Measurements from ENCODE around the gene SVOP.

SVOP gene

DNA sequence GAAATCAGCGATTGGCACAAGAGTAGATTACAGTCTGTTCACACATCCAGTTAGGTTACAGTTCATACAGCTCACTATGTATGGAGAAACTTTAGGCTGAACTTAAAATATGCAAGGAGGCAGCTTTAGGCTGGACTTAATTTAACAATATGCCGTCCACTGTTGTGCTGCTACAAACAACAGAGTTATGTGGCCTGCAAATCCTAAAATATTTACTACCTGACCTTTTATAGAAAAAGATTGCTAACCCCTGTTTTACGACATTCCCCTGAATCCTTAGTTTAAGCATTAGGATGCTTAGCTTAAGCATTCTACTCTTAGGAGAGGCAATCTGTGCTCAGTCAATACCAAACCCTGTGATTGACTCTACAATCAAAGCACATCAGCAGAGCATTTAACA lies 90.1 kb downstream of the SVOP start:
- Histone ChIP-seq H3K27me3 (ENCODE audit: control insufficient read depth, low read length) (no peaks in the 10 kb centered on the region), H3F3A (ENCODE audit: control insufficient read depth, insufficient read depth) (no peaks in the 10 kb centered on the region), H3K9me2 (replicated peaks; ENCODE audit: control insufficient read depth, low read length) (no peaks in the 10 kb centered on the region), H3K79me2 (ENCODE audit: control insufficient read depth, low read length) (no peaks in the 10 kb centered on the region), H3K36me3 (ENCODE audit: control insufficient read depth, low read length) (no peaks in the 10 kb centered on the region), H3K4me2 (ENCODE audit: low read length) (peak overlapping the region; percentile 37), H3K4me3 (ENCODE audit: low read length) (no peak overlapping the region), H3K4me1 (ENCODE audit: control insufficient read depth, low read length) (peaks cover 34% of the 10 kb centered on the region), H3K27ac (ENCODE audit: low read depth, low read length) (no peak overlapping the region), H3K9me3 (ENCODE audit: control insufficient read depth, insufficient read depth, low read length) (no peaks in the 10 kb centered on the region), H4K20me1 (ENCODE audit: control insufficient read depth, insufficient read depth, low read depth, low read length) (no peaks in the 10 kb centered on the region)
- TF ChIP-seq EZH2phosphoT487 (IDR thresholded peaks at IDR 0.05; ENCODE audit: borderline replicate concordance, low read length) = no peak
- TF ChIP-seq, protein P1, sequence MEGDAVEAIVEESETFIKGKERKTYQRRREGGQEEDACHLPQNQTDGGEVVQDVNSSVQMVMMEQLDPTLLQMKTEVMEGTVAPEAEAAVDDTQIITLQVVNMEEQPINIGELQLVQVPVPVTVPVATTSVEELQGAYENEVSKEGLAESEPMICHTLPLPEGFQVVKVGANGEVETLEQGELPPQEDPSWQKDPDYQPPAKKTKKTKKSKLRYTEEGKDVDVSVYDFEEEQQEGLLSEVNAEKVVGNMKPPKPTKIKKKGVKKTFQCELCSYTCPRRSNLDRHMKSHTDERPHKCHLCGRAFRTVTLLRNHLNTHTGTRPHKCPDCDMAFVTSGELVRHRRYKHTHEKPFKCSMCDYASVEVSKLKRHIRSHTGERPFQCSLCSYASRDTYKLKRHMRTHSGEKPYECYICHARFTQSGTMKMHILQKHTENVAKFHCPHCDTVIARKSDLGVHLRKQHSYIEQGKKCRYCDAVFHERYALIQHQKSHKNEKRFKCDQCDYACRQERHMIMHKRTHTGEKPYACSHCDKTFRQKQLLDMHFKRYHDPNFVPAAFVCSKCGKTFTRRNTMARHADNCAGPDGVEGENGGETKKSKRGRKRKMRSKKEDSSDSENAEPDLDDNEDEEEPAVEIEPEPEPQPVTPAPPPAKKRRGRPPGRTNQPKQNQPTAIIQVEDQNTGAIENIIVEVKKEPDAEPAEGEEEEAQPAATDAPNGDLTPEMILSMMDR (IDR thresholded peaks at IDR 0.05; ENCODE audit: low read depth, low read length, poor library complexity, severe bottlenecking) = no peak

DNA sequence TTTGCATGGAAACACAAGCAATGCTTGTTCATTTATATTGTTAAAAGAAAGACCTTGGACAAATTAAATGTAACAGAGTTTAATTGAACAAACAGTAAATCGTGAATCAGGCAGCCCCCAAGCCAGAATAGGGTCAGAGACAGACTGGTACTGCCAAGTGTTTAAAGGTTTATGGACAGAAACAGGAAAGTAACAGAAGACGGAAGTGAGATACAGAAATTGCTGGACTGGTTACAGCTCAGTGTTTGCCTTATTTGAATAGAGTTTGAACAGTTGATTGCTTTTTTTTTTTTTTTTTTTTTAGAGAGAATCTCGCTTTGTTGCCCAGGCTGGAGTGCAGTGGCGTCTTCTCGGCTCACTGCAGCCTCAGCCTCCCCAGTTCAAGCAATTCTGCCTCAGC lies 90.7 kb downstream of the SVOP start:
- H3K4me3 ChIP-seq (ENCODE audit: low read length) = peak overlapping the region; percentile 2; the same call in 1 of the 2 replicates
- no peaks in the 10 kb centered on the region for H3K79me2 ChIP-seq (ENCODE audit: control insufficient read depth, low read length)
- H3K4me1 ChIP-seq (ENCODE audit: control insufficient read depth, low read length) = peaks cover 28% of the 10 kb centered on the region
- H3F3A ChIP-seq (ENCODE audit: control insufficient read depth, insufficient read depth) = no peaks in the 10 kb centered on the region
- TF ChIP-seq, protein P1 (IDR thresholded peaks at IDR 0.05; ENCODE audit: low read depth, low read length, poor library complexity, severe bottlenecking) = no peak
- TF ChIP-seq EZH2phosphoT487 (IDR thresholded peaks at IDR 0.05; ENCODE audit: borderline replicate concordance, low read length) = no peak
- H3K27me3 ChIP-seq (ENCODE audit: control insufficient read depth, low read length) = no peaks in the 10 kb centered on the region
- no peak overlapping the region for H3K27ac ChIP-seq (ENCODE audit: low read depth, low read length)
- no peaks in the 10 kb centered on the region for H3K36me3 ChIP-seq (ENCODE audit: control insufficient read depth, low read length)
- H3K4me2 ChIP-seq (ENCODE audit: low read length) = peak overlapping the region; percentile 37
- H4K20me1 ChIP-seq (ENCODE audit: control insufficient read depth, insufficient read depth, low read depth, low read length) = no peaks in the 10 kb centered on the region
- H3K9me2 ChIP-seq (replicated peaks; ENCODE audit: control insufficient read depth, low read length) = no peaks in the 10 kb centered on the region
- H3K9me3 ChIP-seq (ENCODE audit: control insufficient read depth, insufficient read depth, low read length) = no peaks in the 10 kb centered on the region

GRCh38 chr12:108928695-108929094 lies 92.2 kb downstream of the SVOP start:
- H3K36me3 ChIP-seq (ENCODE audit: control insufficient read depth, low read length) = no peaks in the 10 kb centered on the region
- no peak overlapping the region for H3K4me3 ChIP-seq (ENCODE audit: low read length)
- H3K9me2 ChIP-seq (replicated peaks; ENCODE audit: control insufficient read depth, low read length) = no peaks in the 10 kb centered on the region
- H4K20me1 ChIP-seq (ENCODE audit: control insufficient read depth, insufficient read depth, low read depth, low read length) = no peaks in the 10 kb centered on the region
- H3K9me3 ChIP-seq (ENCODE audit: control insufficient read depth, insufficient read depth, low read length) = no peaks in the 10 kb centered on the region
- TF ChIP-seq, protein P1 (IDR thresholded peaks at IDR 0.05; ENCODE audit: low read depth, low read length, poor library complexity, severe bottlenecking) = no peak
- TF ChIP-seq EZH2phosphoT487 (IDR thresholded peaks at IDR 0.05; ENCODE audit: borderline replicate concordance, low read length) = no peak
- no peak overlapping the region for H3K27ac ChIP-seq (ENCODE audit: low read depth, low read length)
- H3F3A ChIP-seq (ENCODE audit: control insufficient read depth, insufficient read depth) = no peaks in the 10 kb centered on the region
- peaks cover 20% of the 10 kb centered on the region for H3K4me1 ChIP-seq (ENCODE audit: control insufficient read depth, low read length)
- H3K79me2 ChIP-seq (ENCODE audit: control insufficient read depth, low read length) = no peaks in the 10 kb centered on the region
- no peaks in the 10 kb centered on the region for H3K27me3 ChIP-seq (ENCODE audit: control insufficient read depth, low read length)
- no peak overlapping the region for H3K4me2 ChIP-seq (ENCODE audit: low read length)

- no peak for TF ChIP-seq EZH2phosphoT487 (IDR thresholded peaks at IDR 0.05; ENCODE audit: borderline replicate concordance, low read length)
- H3K9me2 ChIP-seq (replicated peaks; ENCODE audit: control insufficient read depth, low read length) = no peaks in the 10 kb centered on the region
- no peak overlapping the region for H3K27ac ChIP-seq (ENCODE audit: low read depth, low read length)
- no peaks in the 10 kb centered on the region for H3K9me3 ChIP-seq (ENCODE audit: control insufficient read depth, insufficient read depth, low read length)
- no peak overlapping the region for H3K4me3 ChIP-seq (ENCODE audit: low read length)
- H4K20me1 ChIP-seq (ENCODE audit: control insufficient read depth, insufficient read depth, low read depth, low read length) = no peaks in the 10 kb centered on the region
- no peaks in the 10 kb centered on the region for H3K27me3 ChIP-seq (ENCODE audit: control insufficient read depth, low read length)
- no peaks in the 10 kb centered on the region for H3K4me1 ChIP-seq (ENCODE audit: control insufficient read depth, low read length)
- H3K36me3 ChIP-seq (ENCODE audit: control insufficient read depth, low read length) = no peaks in the 10 kb centered on the region
- H3K79me2 ChIP-seq (ENCODE audit: control insufficient read depth, low read length) = no peaks in the 10 kb centered on the region
- H3K4me2 ChIP-seq (ENCODE audit: low read length) = no peak overlapping the region
- H3F3A ChIP-seq (ENCODE audit: control insufficient read depth, insufficient read depth) = no peaks in the 10 kb centered on the region
Measured at GRCh38 chr12:108922918-108923317, 98.0 kb downstream of the SVOP start.

Measured in DOHH2 (cell line).